HG02981 (cell line): ENCODE measurements around the gene HP.
"Not testable (repeated sequence)": the region's sequence is repeated elsewhere in the genome, so short reads cannot be mapped to it uniquely, and the experiment has no call there.

Experiments
- ATAC-seq: cut with Tn5 transposase; IDR thresholded peaks from one replicate; pipeline ENCODE4 v1.9.1; 2021; ENCODE audit warnings: mild to moderate bottlenecking, moderate library complexity; ENCODE audit not compliant: unreplicated experiment

The HP gene

GRCh38 chr16:72043058-72043457, 11.2 kb upstream of the HP start:
- no peak for ATAC-seq

- ATAC-seq: no peak
Observed at GRCh38 chr16:72043539-72043938, 10.8 kb upstream of the HP start.

- ATAC-seq: no peak
Observed at GRCh38 chr16:72044296-72044695, 10.0 kb upstream of the HP start.

- no peak for ATAC-seq
Observed at GRCh38 chr16:72044825-72045359, 9.4 kb upstream of the HP start.

GRCh38 chr16:72049110-72049509, 5.2 kb upstream of the HP start:
- no peak for ATAC-seq

GRCh38 chr16:72050769-72051464, 3.4 kb upstream of the HP start:
- no peak for ATAC-seq

- ATAC-seq: no peak
Observed at GRCh38 chr16:72051818-72052217, 2.5 kb upstream of the HP start.

GRCh38 chr16:72055911-72056310, 1.6 kb downstream of the HP start:
- ATAC-seq: no peak

- not testable (repeated sequence) for ATAC-seq
Observed at GRCh38 chr16:72057313-72057712, 3.0 kb downstream of the HP start.

GRCh38 chr16:72059060-72059459, 4.8 kb downstream of the HP start:
- not testable (repeated sequence) for ATAC-seq

- no peak for ATAC-seq
Observed at GRCh38 chr16:72060405-72060804, 6.1 kb downstream of the HP start.

GRCh38 chr16:72061564-72061963, 7.3 kb downstream of the HP start:
- ATAC-seq: no peak

GRCh38 chr16:72064361-72064894, 10.1 kb downstream of the HP start:
- no peak for ATAC-seq

- ATAC-seq: no peak
Observed at GRCh38 chr16:72066747-72067146, 12.4 kb downstream of the HP start.

- ATAC-seq: no peak
Observed at GRCh38 chr16:72068930-72069329, 14.6 kb downstream of the HP start.

GRCh38 chr16:72072514-72073342, 18.4 kb downstream of the HP start:
- no peak for ATAC-seq

GRCh38 chr16:72073560-72074230, 19.4 kb downstream of the HP start:
- ATAC-seq: no peak

- not testable (repeated sequence) for ATAC-seq
Observed at GRCh38 chr16:72075067-72075466, 20.8 kb downstream of the HP start.

GRCh38 chr16:72076991-72077706, 22.8 kb downstream of the HP start:
- ATAC-seq: not testable (repeated sequence)

- no peak for ATAC-seq
Observed at GRCh38 chr16:72083778-72084404, 29.6 kb downstream of the HP start.
